Measurements from ENCODE around the gene KCNK17. TPM values are rescaled to one million over a fixed set of nuclear protein-coding genes. Genes with fewer than 3 reads are reported as not detected.

KCNK17 gene
- total RNA-seq, 1 experiment from 2014 or later: not detected

DNA sequence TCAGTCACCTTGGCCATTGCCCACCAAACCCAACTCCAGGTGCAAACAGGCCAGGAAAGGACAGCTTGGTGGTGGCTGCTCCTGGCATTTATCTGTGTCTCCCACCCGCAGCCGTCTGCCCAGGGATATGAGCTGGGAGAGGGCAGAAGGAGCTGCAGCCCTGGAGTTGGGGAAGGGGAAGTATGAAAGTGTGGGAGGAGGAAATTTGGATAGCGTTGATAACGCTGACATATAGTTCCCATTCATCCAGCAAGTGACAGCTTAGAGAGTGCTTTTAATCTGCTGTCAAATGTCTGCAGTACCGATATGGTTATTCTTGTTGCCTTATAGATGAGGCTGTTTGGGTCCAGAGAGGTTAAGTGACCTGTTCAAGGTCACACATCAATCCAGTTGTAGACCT lies 7.5 kb upstream of the KCNK17 start:
- Mint-ChIP-seq H3K9me3 (ENCODE audit: unreplicated experiment) (no peaks in the 10 kb centered on the region), H3K27ac (ENCODE audit: low read depth, unreplicated experiment) (no peak overlapping the region), H3K4me3 (ENCODE audit: unreplicated experiment) (no peak overlapping the region), H3K36me3 (ENCODE audit: insufficient read depth, unreplicated experiment) (peaks cover 4% of the 10 kb centered on the region), H3K27me3 (ENCODE audit: insufficient read depth, unreplicated experiment) (peaks cover 42% of the 10 kb centered on the region), H3K4me1 (ENCODE audit: insufficient read depth, unreplicated experiment) (no peaks in the 10 kb centered on the region)
- no peak for DNase-seq (ENCODE audit: unreplicated experiment)
- BruUV-seq (replicated peaks): no TSS peak
- POLR2A ChIA-PET: no interaction called here
- intact Hi-C loops (cut with micrococcal nuclease): no loop called here
- no peak for TF ChIP-seq CTCF (IDR thresholded peaks at IDR 0.05; ENCODE audit: unreplicated experiment)
- CTCF ChIA-PET: interaction anchor here (4.8 kb wide), 1 partner anchor 12 kb away, joined by 17 read pairs; no protein-coding TSS in a partner anchor

GRCh38 chr6:39320363-39320984 lies 6.3 kb upstream of the KCNK17 start:
- no TSS peak for BruUV-seq (replicated peaks)
- Mint-ChIP-seq H3K9me3 (ENCODE audit: unreplicated experiment) (no peaks in the 10 kb centered on the region), H3K4me3 (ENCODE audit: unreplicated experiment) (no peak overlapping the region), H3K27ac (ENCODE audit: low read depth, unreplicated experiment) (no peak overlapping the region), H3K4me1 (ENCODE audit: insufficient read depth, unreplicated experiment) (no peaks in the 10 kb centered on the region), H3K36me3 (ENCODE audit: insufficient read depth, unreplicated experiment) (peaks cover 4% of the 10 kb centered on the region), H3K27me3 (ENCODE audit: insufficient read depth, unreplicated experiment) (peaks cover 37% of the 10 kb centered on the region)
- CTCF ChIA-PET: interaction anchor here (1.0 to 4.8 kb wide), 2 partner anchors 10 to 27 kb away, joined by 3 to 17 read pairs; no protein-coding TSS in a partner anchor
- no peak for DNase-seq (ENCODE audit: unreplicated experiment)
- no peak for TF ChIP-seq CTCF (IDR thresholded peaks at IDR 0.05; ENCODE audit: unreplicated experiment)
- intact Hi-C loops (cut with micrococcal nuclease): no loop called here
- POLR2A ChIA-PET: no interaction called here

GRCh38 chr6:39319621-39320362 lies 5.6 kb upstream of the KCNK17 start:
- Mint-ChIP-seq H3K4me3 (ENCODE audit: unreplicated experiment) (no peak overlapping the region), H3K9me3 (ENCODE audit: unreplicated experiment) (no peaks in the 10 kb centered on the region), H3K36me3 (ENCODE audit: insufficient read depth, unreplicated experiment) (peaks cover 4% of the 10 kb centered on the region), H3K27me3 (ENCODE audit: insufficient read depth, unreplicated experiment) (peaks cover 37% of the 10 kb centered on the region), H3K27ac (ENCODE audit: low read depth, unreplicated experiment) (no peak overlapping the region), H3K4me1 (ENCODE audit: insufficient read depth, unreplicated experiment) (no peaks in the 10 kb centered on the region)
- no TSS peak for BruUV-seq (replicated peaks)
- DNase-seq (ENCODE audit: unreplicated experiment): no peak
- CTCF ChIA-PET: interaction anchor here (0.5 to 4.8 kb wide), 3 partner anchors 10 to 1380 kb away, joined by 3 to 17 read pairs (median 5); no protein-coding TSS in a partner anchor
- POLR2A ChIA-PET: no interaction called here
- TF ChIP-seq CTCF (IDR thresholded peaks at IDR 0.05; ENCODE audit: unreplicated experiment): no peak
- intact Hi-C loops (cut with micrococcal nuclease): no loop called here

DNA sequence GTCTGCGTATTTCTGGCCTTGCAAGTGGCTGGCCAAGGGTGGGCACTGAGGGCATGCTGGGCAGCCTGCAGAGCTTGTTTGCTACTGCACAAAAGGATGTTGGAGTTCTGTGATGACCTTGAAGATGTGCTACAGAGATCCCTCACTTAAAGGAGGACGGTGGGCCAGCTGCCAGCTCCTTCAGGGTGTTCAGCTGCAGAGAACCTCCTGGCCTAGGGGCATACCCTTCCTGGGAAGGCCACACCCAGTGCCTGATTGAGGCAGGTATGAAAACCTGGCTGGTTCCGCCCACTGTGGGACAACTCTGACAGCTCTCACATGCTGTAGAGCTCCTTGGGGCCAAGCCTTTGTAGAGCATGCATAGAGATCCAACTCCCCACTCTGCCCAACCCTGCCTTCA lies 3.0 kb upstream of the KCNK17 start:
- TF ChIP-seq CTCF (IDR thresholded peaks at IDR 0.05; ENCODE audit: unreplicated experiment): no peak
- intact Hi-C loops (cut with micrococcal nuclease): no loop called here
- no TSS peak for BruUV-seq (replicated peaks)
- POLR2A ChIA-PET: no interaction called here
- CTCF ChIA-PET: interaction anchor here (1.1 kb wide), 1 partner anchor 344 kb away, joined by 3 read pairs; no protein-coding TSS in a partner anchor
- no peaks in the 10 kb centered on the region for H3K9me3 Mint-ChIP-seq (ENCODE audit: unreplicated experiment)
- no peak overlapping the region for H3K27ac Mint-ChIP-seq (ENCODE audit: low read depth, unreplicated experiment)
- no peak overlapping the region for H3K4me3 Mint-ChIP-seq (ENCODE audit: unreplicated experiment)
- peaks cover 29% of the 10 kb centered on the region for H3K27me3 Mint-ChIP-seq (ENCODE audit: insufficient read depth, unreplicated experiment)
- peaks cover 4% of the 10 kb centered on the region for H3K36me3 Mint-ChIP-seq (ENCODE audit: insufficient read depth, unreplicated experiment)
- H3K4me1 Mint-ChIP-seq (ENCODE audit: insufficient read depth, unreplicated experiment): no peaks in the 10 kb centered on the region
- DNase-seq (ENCODE audit: unreplicated experiment): no peak
